GM18519 (cell line): ENCODE data around the gene ETV6.

ENCODE experiments used
- ATAC-seq: cut with Tn5 transposase; IDR thresholded peaks from one replicate; pipeline ENCODE4 v1.9.1; 2021; ENCODE audit warnings: mild to moderate bottlenecking, moderate library complexity; ENCODE audit not compliant: unreplicated experiment, low FRiP score

Gene ETV6

GRCh38 chr12:11688831-11689230 is 39.4 kb downstream of the ETV6 start:
- no peak for ATAC-seq

- ATAC-seq = no peak
Measured at GRCh38 chr12:11689591-11690186, 40.2 kb downstream of the ETV6 start.

- no peak for ATAC-seq
Measured at GRCh38 chr12:11693067-11693466, 43.6 kb downstream of the ETV6 start.

GRCh38 chr12:11693601-11694000 is 44.1 kb downstream of the ETV6 start:
- no peak for ATAC-seq

- ATAC-seq = no peak
Measured at GRCh38 chr12:11694528-11694927, 45.1 kb downstream of the ETV6 start.

- no peak for ATAC-seq
Measured at GRCh38 chr12:11695321-11695720, 45.8 kb downstream of the ETV6 start.

- no peak for ATAC-seq
Measured at GRCh38 chr12:11696084-11696483, 46.6 kb downstream of the ETV6 start.

GRCh38 chr12:11697131-11697530 is 47.7 kb downstream of the ETV6 start:
- no peak for ATAC-seq

GRCh38 chr12:11697670-11698387 is 48.4 kb downstream of the ETV6 start:
- no peak for ATAC-seq

- no peak for ATAC-seq
Measured at GRCh38 chr12:11698729-11699128, 49.3 kb downstream of the ETV6 start.

- no peak for ATAC-seq
Measured at GRCh38 chr12:11701433-11701832, 52.0 kb downstream of the ETV6 start.

- ATAC-seq = no peak
Measured at GRCh38 chr12:11702959-11703358, 53.5 kb downstream of the ETV6 start.

GRCh38 chr12:11703378-11703777 is 53.9 kb downstream of the ETV6 start:
- ATAC-seq = no peak

GRCh38 chr12:11704089-11704488 is 54.6 kb downstream of the ETV6 start:
- no peak for ATAC-seq

- no peak for ATAC-seq
Measured at GRCh38 chr12:11705010-11705409, 55.5 kb downstream of the ETV6 start.

GRCh38 chr12:11706509-11707379 is 57.3 kb downstream of the ETV6 start:
- ATAC-seq = no peak

- no peak for ATAC-seq
Measured at GRCh38 chr12:11707535-11707934, 58.1 kb downstream of the ETV6 start.

GRCh38 chr12:11709513-11709912 is 60.0 kb downstream of the ETV6 start:
- no peak for ATAC-seq

GRCh38 chr12:11710431-11710830 is 61.0 kb downstream of the ETV6 start:
- no peak for ATAC-seq

- ATAC-seq = no peak
Measured at GRCh38 chr12:11710906-11711305, 61.4 kb downstream of the ETV6 start.

GRCh38 chr12:11711651-11712327 is 62.3 kb downstream of the ETV6 start:
- no peak for ATAC-seq
